ENCODE data around the gene TC2N. TPM values are rescaled to one million over a fixed set of nuclear protein-coding genes. Genes with fewer than 3 reads are reported as not detected.
"Not testable (repeated sequence)": the region's sequence is repeated elsewhere in the genome, so short reads cannot be mapped to it uniquely, and the experiment has no call there.

The TC2N gene
- total RNA-seq, 1 donor from 2014 or later, result 119 TPM

DNA sequence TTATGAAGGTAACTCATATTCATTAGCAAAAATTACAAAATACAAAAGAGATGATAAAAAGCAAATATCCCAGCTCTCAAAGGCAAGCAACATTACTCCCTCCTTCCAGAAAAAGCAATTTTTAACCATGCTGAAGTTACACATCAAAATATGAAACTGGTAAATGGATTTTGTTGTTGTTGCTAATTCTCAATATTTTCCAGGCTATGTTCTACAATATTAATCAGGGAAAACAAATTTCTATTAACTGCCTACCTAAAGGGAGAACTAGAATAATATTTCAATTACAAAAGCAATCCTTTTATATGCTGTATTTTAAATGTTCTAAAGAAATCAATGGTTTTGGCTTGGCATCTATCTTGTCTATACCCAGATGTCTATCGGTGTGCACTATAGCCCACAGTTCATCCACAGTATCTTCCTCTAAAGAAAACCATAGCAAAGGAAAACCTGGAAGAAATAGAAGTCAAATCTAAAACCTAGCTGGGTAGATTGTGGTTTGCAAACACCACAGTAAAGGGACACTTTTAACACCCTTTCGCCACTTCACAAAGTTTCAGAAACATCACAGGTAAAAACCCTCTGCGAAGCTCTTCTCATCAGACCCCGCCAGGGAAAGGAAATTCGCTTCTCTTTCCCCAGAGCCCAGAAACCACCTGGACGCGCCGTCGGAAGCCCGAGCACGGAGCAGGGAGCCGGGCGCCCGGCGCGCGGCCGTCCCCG, 32.0 kb downstream of the TC2N start:
- DNase-seq (ENCODE audit: low spot score), result no peak

DNA sequence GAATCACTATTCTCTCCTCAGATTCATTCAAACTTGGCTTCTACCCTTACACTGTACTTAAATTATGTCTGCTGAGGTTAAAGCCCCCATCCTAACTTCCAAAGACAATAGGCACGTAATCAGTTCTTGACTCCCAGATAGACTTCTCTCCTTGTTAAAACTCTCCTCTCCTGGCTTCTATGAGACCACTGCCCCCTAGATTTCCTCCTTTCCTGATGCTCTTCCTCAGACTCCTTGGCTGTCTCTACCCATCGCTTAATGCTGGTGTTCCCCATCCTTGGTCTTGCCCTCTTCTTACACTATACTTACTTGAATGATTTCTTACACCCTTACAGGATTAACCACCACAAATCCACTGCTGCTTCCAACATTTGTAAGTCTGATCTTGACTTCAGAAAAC, 32.8 kb downstream of the TC2N start:
- no peak for DNase-seq (ENCODE audit: low spot score)

DNA sequence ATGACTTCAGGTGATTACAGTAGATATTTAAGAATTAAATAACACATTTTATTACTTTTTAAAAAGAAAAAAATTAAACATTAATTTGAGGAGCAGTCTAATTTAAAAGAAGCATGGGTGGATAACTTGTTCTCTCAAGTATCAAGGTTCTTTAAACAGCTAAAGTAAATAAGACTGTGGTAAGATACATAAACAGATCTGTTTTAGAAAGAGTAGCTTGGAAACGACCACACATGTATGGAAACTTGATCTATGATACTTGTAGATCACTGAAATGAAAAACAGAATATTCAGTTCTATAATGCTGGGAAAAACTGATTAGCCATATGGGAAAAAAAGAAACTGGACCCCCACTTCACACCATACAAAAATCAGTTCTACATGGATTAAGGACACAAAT, 36.0 kb downstream of the TC2N start:
- DNase-seq (ENCODE audit: low spot score), result no peak

DNA sequence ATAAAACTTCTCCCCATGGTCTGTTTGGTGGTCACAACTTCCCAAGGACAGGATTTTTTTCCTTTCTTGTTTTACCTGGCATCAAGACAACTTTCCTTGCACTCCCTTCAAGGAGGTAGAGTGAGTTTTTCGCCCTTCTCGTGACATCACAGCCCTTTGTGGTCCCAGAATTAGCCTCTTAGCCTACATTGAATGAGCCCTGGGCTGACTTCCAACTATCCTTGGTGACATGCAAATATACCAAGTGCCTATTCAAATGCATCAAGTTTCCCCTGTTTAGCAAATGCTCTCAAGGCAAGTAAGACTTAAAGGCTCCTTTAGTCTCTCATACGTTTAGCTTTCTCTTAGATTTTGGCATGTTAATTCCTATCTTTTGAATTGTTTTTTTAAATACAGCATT, 36.6 kb downstream of the TC2N start:
- DNase-seq (ENCODE audit: low spot score), result peak; percentile 50

DNA sequence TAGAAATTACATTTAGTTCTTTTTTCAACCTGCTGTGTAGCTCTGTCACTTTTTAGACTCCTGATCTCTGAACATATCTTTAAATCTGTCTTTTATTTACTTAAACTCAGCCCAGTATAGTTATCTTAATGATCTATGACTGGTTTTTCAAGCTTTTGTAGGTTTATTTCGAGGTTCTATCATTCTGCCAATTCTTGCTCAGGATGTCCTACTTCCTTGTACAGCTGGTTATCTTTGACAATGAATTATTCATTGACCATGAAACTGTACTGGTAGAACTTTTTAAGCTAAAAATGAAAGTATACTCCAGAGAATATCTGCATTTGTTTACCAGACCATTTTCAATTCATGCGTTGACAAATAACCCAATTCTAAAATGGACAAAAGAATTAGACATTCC, 37.8 kb downstream of the TC2N start:
- no peak for DNase-seq (ENCODE audit: low spot score)

DNA sequence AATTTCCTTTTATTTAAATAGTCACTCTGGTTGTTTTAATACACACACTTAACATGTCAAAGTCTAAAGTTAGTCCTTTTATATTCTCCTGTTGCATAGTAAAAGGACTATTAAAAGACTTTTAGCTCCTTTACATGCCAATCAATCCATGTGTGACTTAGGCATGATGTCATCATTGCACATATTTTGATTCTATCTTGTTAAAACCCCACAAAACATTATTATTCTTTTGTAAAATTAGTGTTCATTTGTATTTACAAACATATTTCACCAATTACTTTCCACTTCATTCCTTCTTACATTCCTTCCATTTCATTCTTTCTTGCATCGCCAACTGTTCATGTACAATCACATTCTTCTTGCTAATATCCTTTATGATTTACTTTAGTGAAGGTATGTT, 39.6 kb downstream of the TC2N start:
- DNase-seq (ENCODE audit: low spot score), result no peak

DNA sequence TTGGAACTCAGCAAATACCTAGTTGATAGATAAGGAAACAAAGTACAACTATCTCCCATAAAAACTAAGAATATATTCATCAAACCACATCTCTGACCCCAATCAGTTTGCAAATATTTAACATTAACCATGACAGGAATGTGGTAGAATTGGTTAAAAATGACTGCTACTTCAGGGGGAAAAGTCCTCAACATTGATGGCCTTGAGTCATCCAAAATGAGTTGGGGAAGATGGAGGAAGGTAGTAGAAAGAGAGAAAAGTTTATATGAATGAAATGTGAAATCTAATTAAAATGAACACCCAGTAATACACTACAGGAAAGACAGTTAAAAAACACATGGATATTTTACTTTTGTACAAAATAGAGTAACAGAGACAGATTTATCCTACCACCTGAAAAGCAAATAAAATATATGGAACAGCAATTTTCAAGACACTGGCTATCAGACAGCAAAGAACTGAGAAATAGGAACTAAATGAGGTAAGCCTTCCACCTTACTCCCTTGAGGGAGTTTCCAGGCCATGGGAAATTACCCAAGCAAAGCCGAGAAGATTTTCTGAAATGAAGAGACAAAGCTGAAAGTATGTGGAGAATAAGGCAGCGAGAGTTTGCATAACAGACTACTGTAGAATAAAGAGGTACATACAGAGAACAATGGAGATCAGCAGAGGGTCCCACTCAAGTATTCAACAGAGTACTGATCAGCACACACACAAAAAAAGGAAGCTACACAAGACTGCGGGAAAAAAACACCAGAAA, 49.6 kb downstream of the TC2N start:
- DNase-seq (ENCODE audit: low spot score), result no peak

DNA sequence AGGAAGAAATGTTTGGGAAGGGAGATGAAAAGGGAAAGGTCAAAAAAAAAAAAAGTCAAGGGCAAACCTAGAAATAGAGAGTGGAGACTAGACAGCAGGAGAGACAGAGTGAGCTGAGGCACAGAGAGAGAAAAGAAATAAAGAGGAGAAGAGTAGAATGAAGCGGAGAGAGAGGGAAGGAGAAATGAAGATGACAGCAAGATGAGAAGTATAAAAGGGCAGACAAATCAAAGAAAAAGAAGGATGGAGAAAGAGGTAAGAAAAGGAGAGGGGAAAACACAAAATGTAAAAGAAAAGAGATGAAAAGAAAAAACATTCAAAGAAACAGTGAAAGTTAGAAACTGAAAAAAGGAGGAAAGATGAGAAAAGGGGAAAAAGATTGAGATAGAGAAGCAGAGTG, 53.0 kb downstream of the TC2N start:
- no peak for DNase-seq (ENCODE audit: low spot score)

DNA sequence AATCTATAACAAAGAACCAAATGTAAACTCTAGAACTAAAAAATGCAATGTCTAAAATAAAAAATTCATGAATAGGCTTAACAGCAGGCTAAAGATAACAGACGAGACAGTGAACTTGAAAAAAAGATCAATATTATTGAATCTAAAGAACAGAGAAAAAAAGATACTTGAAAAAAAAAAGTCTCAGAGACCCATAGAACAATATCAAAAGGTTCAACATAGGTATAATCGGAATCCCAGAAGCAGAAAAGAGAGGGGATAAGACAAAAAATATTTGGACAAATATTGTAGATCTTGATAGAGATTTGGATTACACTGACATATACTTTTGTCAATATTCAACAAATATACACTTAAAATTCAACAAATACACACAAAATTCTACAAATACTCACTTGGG, 56.6 kb downstream of the TC2N start:
- no peak for DNase-seq (ENCODE audit: low spot score)

DNA sequence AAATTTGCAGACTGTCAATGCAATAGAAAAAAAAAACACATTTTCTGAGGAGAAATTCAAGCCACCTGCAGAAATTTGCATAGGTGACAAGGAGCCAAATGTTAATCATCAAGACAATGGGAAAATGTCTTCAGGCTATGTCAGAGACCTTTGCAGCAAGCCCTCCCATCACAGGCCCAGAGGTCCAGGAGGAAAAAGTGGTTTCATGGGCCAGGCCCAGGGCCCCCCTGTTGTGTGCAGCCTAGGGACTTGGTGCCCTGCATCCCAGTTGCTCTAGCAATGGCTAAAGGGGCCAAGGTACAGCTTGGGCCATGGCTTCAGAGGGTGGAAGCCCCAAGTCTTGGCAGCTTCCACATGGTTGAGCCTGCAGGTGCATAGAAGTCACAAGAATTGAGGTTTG, 60.6 kb downstream of the TC2N start:
- no peak for DNase-seq (ENCODE audit: low spot score)

DNA sequence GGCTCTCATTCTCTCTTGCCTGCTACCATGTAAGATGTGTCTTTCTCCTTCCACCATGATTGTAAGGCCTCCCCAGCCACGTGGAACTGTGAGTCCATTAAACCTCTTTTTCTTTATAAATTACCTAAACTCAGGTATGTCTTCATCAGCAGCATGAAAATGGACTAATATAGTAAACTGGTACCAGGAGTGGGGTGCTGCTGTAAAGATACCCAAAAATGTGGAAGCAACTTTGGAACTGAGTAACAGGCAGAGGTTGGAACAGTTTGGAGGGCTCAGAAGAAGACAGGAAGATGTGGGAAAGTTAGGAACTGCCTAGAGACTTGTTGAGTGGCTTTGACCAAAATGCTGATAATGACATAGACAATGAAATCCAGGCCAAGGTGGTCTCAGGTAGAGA, 61.2 kb downstream of the TC2N start:
- DNase-seq (ENCODE audit: low spot score), result not testable (repeated sequence)

DNA sequence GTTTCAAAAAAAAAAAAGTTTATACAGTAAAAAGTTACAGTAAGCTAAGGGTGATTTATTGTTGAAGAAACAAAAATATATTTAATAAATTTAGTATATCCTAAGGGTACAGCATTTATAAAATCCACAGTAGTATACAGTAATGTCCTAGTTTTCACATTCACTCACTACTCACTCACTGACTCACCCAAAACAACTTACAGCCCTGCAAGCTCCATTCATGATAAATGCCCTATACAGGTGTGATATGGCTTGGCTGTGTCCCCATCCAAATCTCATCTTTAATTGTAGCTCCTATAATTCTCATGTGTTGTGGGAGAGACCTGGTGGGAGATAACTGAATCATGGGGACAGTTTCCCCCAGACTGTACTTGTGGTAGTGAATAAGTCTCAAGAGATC, 61.7 kb downstream of the TC2N start:
- DNase-seq (ENCODE audit: low spot score), result no peak

DNA sequence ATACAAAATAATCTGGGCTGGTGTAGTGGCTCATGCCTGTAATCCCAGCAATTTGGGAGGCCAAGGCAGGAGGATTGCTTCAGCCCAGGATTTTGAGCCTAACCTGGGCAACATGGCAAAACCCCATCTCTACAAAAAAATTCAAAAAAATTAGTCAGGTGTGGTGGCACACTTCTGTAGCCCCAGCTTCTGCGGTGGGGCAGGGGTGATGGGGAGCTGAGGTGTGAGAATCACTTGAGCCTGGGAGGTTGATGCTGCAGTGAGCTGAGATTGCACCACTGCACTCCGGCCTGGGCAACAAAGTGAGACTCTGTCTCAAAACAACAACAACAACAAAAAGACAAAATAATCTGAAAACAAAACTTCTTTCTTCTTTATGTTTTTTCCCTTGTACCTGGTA, 66.0 kb downstream of the TC2N start:
- DNase-seq (ENCODE audit: low spot score), result no peak

DNA sequence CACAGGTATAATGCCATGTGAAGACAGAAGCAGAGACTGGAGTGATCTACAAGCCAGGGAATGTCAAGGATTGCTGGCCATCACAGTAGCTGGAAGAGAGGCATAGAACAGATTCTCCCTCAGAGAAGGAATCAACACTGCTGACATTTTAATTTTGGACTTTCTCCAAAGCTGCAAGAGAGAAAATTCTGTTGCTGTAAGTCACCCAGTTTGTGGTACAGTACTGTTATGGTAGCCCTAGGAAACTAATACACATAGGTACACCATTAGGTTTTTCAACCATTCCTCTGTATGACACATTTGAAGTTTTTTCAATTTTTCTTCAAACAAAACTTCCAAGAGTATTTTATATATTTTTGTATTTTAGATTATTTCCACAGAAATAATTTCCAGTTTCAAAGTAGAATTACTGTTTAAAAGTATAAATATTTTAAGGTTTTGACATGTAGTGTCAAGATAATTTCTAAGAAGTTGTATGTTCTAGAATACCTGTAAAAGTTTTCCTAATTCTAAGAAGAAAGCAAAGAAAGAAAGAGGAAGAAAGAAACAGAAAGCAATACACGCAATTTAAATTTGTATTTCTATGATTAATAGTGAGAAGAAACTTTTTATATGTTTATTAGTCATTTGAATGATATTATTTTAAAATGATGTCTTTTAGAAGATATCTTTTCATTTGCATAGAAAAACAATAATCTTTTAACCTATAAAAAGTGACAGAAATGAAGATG, 70.6 kb downstream of the TC2N start:
- DNase-seq (ENCODE audit: low spot score), result no peak

DNA sequence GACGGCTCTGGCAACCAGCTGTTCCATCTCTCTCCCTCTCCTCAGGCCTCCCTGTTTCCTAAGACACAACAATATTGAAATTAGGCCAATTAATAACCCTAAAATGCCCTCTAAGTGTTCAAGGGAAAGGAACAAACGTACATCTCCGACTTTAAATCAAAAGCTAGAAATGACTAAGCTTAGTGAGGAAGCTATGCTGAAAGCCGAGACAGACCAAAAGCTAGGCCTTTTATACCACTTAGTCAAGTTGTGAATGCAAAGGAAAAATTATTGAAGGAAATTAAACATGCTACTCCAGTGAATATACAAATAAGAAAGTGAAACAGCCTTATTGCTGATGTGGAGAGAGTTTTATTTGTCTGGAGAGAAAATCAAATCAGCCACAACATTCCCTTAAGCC, 73.6 kb downstream of the TC2N start:
- DNase-seq (ENCODE audit: low spot score), result no peak

DNA sequence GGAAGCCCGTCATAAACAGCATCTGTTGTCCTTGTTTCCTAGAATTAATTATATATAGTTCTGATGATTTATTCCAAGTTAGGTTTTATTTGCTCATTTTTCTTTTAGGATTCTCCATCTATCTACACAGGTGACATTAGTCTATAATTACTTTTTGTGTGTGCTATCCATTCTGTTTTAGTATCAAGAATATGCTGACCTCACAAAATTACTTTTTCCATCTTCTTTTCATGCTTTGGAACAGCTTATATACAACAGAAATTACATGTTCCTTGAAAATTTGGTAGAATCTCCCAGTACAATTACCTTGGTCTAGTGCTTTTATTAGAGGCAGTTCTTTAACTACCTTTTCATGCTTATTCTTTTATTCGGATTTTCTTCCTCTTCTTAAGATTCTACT, 81.1 kb downstream of the TC2N start:
- DNase-seq (ENCODE audit: low spot score), result no peak

DNA sequence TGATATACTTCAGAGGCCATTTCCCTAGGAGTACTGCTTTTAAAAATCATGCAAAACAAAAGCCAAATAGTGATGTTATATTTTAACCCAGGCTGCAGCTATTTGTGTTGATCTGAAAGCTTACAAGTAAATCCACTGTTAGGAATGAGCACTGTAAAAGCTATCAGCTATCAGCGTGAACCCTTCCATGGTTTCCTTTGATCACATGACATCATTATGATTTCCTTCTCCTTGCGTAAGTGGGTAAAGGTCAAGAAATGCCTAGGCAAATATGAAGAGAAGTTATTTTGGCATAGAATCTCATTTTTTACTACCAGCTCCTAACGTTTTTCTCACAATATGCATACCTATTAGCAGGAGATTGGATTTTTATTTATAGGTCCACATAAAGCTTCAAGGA, 86.9 kb downstream of the TC2N start:
- no peak for DNase-seq (ENCODE audit: low spot score)

DNA sequence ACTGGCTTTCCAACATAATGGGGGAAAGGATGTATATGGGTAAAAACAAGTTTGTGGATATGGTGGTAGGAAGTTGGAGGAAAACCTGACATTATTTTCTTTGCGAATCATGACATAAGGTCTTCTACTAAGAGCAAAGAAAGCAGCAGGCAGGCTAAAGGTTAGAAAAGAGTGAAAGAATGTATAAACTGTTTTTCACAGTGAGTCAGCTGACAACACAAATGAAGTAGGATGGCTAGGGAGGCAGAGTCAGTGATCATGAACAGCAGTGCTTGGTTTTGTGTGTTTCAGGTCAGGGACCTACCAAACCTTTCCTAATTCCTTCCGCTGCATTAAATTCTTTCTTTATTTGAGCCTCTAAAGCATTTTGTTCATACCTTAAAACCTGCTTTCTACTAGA, 89.1 kb downstream of the TC2N start:
- no peak for DNase-seq (ENCODE audit: low spot score)

DNA sequence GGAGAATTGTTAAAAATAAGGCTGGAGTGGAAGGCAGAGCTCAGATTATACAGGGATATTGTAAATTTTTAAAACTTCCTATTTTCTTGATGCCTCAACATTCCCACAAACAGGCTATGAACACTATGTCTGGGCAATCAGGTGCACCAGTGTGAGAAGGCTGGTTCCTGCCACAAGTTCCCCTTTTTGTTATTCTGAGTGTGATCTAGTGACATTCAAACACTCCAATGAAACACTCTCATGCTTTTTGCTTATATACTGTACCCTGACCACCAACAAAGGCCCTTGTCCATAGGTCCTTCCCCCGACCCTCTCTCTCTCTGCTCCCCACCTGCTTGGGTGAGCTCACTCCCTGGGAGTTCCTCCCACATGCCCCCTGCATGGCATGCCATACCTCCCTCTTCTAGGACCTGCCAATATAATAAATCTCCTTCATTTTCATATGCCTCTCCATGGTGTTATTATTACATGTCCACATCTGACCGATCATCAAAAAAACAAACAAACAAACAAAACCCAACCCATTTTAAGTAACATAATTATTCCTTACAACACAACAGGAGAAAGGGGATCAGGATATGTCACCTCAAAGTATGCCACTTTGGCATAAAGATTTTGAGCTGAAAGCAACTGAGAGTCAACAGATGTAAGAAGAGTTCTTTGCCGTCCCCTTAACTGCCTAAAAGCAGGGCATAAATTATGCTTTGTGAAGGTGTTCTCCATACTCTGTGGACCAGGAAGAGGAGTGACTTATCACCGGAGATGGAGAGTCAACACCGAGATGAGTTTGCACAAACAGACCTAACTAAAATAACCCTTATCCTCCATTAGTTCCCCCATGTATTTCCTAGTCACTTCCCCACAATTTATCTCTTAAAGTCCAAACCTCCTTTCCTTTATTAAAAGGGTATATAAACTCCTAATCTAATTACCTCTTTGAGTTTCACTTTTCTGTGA, 92.9 kb downstream of the TC2N start:
- no peak for DNase-seq (ENCODE audit: low spot score)

DNA sequence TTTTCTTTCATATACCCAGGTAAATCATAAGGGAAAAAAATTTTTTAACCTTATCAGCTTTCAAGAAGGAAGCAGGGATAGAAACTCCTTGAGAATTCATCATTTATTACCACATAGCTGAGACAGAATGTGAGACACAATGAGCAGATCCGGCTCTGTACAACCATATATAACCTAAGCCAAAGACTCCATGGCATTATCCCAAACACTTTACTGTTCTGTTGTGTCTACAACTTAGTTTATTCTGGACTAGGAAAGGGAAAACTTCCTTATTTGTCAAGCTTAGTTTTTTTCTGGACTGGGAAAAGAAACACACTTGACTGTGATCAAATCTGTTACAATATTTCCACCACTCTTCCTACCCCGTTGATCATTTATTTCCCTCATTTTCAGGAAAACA, 97.2 kb downstream of the TC2N start:
- no peak for DNase-seq (ENCODE audit: low spot score)

DNA sequence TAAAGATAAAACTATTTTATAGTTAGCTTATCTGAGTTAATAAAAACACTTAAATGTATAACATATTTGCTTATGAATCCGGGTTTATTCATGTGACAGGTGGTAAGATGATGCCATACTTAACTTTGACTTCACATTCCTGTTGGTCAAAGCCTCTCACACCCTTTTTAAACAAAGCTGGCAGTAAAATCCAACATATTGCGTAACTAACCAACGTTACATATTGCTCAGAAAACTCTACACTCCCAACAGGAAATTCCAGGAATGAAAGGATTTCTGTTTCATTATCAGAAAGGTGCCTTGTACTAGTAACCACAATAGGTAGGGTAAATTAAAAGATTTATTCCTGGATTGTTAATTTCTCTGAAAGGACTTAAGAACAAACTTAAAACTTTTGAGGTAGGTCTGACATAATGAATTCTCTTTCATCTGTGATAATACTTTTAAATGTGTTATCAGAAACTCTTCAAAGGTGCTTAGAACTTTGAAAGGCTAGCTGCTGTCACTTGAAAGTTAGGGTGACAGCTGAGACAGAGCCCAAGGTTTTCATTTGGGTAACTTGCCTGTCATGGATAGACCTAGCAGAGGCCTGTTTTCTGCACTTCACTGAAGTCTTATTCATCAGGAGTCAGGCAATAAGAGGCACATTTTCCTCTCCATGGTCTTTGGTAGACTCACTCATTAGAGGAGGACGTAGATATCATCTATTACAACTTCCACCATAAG, 111.6 kb downstream of the TC2N start:
- no peak for DNase-seq (ENCODE audit: low spot score)

Measured in ureter (tissue), 1 donor.